Measurements from ENCODE around the gene NDUFA3. TPM values are rescaled to one million over a fixed set of nuclear protein-coding genes. Genes with fewer than 3 reads are reported as not detected.
"Not testable (repeated sequence)": the region's sequence is repeated elsewhere in the genome, so short reads cannot be mapped to it uniquely, and the experiment has no call there.

Gene NDUFA3
- total RNA-seq, 6 experiments from 2014 or later: 114 to 173 (median 144) TPM

- peaks cover 12% of the 10 kb centered on the region for H3K4me1 Mint-ChIP-seq (ENCODE audit: low read depth)
- H3K36me3 Mint-ChIP-seq (ENCODE audit: low read depth): peaks cover 5% of the 10 kb centered on the region; the same call in 1 of the 2 replicates
- TF ChIP-seq, protein P1, sequence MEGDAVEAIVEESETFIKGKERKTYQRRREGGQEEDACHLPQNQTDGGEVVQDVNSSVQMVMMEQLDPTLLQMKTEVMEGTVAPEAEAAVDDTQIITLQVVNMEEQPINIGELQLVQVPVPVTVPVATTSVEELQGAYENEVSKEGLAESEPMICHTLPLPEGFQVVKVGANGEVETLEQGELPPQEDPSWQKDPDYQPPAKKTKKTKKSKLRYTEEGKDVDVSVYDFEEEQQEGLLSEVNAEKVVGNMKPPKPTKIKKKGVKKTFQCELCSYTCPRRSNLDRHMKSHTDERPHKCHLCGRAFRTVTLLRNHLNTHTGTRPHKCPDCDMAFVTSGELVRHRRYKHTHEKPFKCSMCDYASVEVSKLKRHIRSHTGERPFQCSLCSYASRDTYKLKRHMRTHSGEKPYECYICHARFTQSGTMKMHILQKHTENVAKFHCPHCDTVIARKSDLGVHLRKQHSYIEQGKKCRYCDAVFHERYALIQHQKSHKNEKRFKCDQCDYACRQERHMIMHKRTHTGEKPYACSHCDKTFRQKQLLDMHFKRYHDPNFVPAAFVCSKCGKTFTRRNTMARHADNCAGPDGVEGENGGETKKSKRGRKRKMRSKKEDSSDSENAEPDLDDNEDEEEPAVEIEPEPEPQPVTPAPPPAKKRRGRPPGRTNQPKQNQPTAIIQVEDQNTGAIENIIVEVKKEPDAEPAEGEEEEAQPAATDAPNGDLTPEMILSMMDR (IDR thresholded peaks at IDR 0.05): no peak
- peaks cover 11% of the 10 kb centered on the region; the same call in 1 of the 2 replicates for H3K9me3 Mint-ChIP-seq
- DNase-seq: no peak
- no peak overlapping the region for H3K27ac Mint-ChIP-seq
- peaks cover 6% of the 10 kb centered on the region; the same call in 1 of the 2 replicates for H3K27me3 Mint-ChIP-seq (ENCODE audit: insufficient read depth)
- H3K4me3 Mint-ChIP-seq: no peak overlapping the region
Measured at GRCh38 chr19:54095136-54095858, 7.4 kb upstream of the NDUFA3 start.

- Mint-ChIP-seq H3K4me1 (ENCODE audit: low read depth) (peaks cover 20% of the 10 kb centered on the region), H3K27ac (peak overlapping the region; percentile 67), H3K9me3 (peaks cover 11% of the 10 kb centered on the region; the same call in 1 of the 2 replicates), H3K4me3 (peak overlapping the region; percentile 81)
- peak; percentile 8 for DNase-seq
- H3K27me3 Mint-ChIP-seq (ENCODE audit: insufficient read depth); H3K36me3 Mint-ChIP-seq (ENCODE audit: low read depth): not testable (repeated sequence)
Measured at GRCh38 chr19:54095859-54096616, 6.6 kb upstream of the NDUFA3 start.

DNA sequence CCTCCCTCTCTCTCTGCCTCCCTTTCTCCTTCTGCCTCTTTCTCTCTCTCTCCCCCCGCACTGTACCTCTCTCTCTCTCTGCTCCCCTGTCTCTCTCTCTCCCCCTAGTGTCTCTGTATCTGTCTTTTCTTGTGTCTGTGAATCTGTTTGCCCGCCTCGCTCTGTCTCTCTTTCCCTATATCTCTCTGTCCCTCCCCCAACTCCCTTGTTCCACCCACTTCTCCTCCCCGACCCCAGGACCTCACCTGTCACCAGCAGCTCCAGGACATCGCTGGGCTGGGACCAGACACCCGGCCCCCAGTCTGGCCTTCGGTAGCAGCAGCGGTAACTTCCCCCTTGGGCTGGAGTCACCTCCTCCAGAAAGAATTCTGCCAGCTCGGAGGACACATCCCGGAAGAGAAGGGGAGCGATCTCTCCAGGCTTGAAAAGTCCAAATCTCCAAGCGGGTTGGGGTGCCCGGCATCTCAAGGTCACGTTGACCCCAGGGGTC, 6.0 kb upstream of the NDUFA3 start:
- TF ChIP-seq, protein P1 (IDR thresholded peaks at IDR 0.05): peak; percentile 46
- H3K27me3 Mint-ChIP-seq (ENCODE audit: insufficient read depth): peaks cover 6% of the 10 kb centered on the region; the same call in 1 of the 2 replicates
- peaks cover 24% of the 10 kb centered on the region for H3K4me1 Mint-ChIP-seq (ENCODE audit: low read depth)
- peak overlapping the region; percentile 67 for H3K27ac Mint-ChIP-seq
- peak overlapping the region; percentile 81 for H3K4me3 Mint-ChIP-seq
- peak; percentile 56 for DNase-seq
- peaks cover 5% of the 10 kb centered on the region; the same call in 1 of the 2 replicates for H3K36me3 Mint-ChIP-seq (ENCODE audit: low read depth)
- peaks cover 11% of the 10 kb centered on the region; the same call in 1 of the 2 replicates for H3K9me3 Mint-ChIP-seq

DNA sequence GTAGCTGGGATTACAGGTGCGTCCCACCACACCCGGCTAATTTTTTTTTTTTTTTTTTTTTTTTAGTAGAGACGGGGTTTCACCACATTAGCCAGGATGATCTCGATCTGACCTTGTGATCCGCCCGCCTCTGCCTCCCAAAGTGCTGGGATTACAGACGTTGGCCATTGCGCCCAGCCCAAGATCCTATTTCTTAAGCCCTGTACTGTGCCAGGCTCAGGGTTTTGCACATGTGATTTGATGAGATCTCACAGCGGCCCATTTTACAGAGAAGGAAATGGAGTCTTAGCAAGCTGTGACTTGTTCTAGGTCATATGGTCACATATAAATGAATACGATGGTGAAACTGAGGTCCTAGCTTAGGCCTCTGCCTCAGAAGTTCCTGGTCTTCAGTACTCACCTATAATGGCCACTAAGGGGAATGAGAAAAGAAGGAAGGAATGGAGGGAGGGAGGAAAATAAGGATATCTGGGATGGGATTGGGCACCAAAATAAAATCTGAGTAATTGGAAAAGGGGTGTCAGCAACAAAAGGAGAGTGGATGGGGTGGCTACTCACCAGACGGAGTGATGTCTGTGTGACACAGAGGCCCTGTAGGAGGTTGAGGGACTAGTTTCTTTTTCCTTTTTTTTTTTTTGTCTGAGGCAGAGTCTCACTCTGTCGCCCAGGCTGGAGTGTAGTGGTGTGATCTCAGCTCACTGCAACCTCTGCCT, 3.3 kb upstream of the NDUFA3 start:
- Mint-ChIP-seq H3K4me1 (ENCODE audit: low read depth) (peaks cover 30% of the 10 kb centered on the region), H3K27me3 (ENCODE audit: insufficient read depth) (peaks cover 3% of the 10 kb centered on the region; the same call in 1 of the 2 replicates), H3K9me3 (peaks cover 4% of the 10 kb centered on the region; the same call in 1 of the 2 replicates), H3K4me3 (no peak overlapping the region), H3K27ac (no peak overlapping the region), H3K36me3 (ENCODE audit: low read depth) (peaks cover 3% of the 10 kb centered on the region; the same call in 1 of the 2 replicates)
- TF ChIP-seq, protein P1 (IDR thresholded peaks at IDR 0.05): no peak
- DNase-seq: no peak

- not testable (repeated sequence) for H3K27ac Mint-ChIP-seq; H3K36me3 Mint-ChIP-seq (ENCODE audit: low read depth); H3K27me3 Mint-ChIP-seq (ENCODE audit: insufficient read depth); H3K9me3 Mint-ChIP-seq; H3K4me3 Mint-ChIP-seq; DNase-seq
- peaks cover 30% of the 10 kb centered on the region for H3K4me1 Mint-ChIP-seq (ENCODE audit: low read depth)
Measured at GRCh38 chr19:54099903-54100255, 2.8 kb upstream of the NDUFA3 start.

DNA sequence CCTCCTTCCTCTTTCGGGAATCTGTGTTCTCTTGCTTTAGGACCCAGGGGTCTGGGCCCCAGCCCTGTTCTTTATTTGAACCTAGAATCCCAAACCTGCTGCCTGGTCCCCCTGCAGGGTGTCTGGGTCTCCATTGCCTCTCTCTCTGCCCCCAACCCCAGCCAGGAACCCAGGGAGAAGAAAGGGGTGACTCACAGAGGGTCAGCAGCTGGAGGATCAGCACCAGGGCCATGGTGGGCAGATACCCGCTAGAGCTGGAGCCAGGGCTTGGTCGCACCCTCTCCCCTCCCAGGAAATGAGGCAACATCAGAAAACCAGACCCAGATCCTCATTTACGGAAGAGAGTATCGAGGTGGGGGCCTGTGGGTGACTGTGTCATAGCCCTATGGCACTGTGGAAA, 2.1 kb upstream of the NDUFA3 start, which contains the start of gene OSCAR:
TSS of gene OSCAR (minus strand) at position 243 of the 400 bp plus-strand sequence. CDS start at position 232, 11 bp downstream.
- Mint-ChIP-seq H3K9me3 (no peaks in the 10 kb centered on the region), H3K4me1 (ENCODE audit: low read depth) (peaks cover 30% of the 10 kb centered on the region), H3K27ac (peak within 1 kb of the TSS; percentile 24), H3K36me3 (ENCODE audit: low read depth) (peaks cover 3% of the 10 kb centered on the region; the same call in 1 of the 2 replicates), H3K4me3 (peak within 1 kb of the TSS; percentile 2; the same call in 1 of the 2 replicates), H3K27me3 (ENCODE audit: insufficient read depth) (no peaks in the 10 kb centered on the region)
- no peak for DNase-seq
- TF ChIP-seq, protein P1 (IDR thresholded peaks at IDR 0.05): no peak

Measured in HFFc6 (cell line).